ENCODE results near the gene SH3GLB2.

DNA sequence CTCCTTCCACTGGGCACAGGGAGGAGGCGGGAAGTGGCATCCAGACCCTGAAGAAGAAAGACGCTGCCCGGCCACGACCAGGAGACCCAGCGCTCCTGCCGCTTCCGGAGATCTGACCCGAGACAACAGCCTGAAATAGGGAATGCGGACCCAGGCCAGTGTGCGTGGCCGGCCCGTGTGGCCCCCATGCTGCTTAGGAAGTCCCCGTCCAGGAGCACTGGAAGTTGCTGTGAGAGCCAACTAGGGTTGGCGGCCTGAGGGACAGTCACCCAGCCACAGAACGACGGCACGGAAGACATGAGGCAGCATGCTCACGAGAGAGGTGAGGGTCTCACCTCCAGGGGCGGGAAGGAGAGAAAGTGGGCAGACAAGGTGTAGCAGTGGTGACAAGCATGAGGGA is 17.0 kb downstream of the SH3GLB2 start:
- TF ChIP-seq, protein P1, sequence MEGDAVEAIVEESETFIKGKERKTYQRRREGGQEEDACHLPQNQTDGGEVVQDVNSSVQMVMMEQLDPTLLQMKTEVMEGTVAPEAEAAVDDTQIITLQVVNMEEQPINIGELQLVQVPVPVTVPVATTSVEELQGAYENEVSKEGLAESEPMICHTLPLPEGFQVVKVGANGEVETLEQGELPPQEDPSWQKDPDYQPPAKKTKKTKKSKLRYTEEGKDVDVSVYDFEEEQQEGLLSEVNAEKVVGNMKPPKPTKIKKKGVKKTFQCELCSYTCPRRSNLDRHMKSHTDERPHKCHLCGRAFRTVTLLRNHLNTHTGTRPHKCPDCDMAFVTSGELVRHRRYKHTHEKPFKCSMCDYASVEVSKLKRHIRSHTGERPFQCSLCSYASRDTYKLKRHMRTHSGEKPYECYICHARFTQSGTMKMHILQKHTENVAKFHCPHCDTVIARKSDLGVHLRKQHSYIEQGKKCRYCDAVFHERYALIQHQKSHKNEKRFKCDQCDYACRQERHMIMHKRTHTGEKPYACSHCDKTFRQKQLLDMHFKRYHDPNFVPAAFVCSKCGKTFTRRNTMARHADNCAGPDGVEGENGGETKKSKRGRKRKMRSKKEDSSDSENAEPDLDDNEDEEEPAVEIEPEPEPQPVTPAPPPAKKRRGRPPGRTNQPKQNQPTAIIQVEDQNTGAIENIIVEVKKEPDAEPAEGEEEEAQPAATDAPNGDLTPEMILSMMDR (IDR thresholded peaks at IDR 0.05; ENCODE audit: insufficient read depth, low read length): no peak
- TF ChIP-seq POLR2AphosphoS5 (IDR thresholded peaks at IDR 0.05; ENCODE audit: low read depth) (no peak), GABPA (IDR thresholded peaks at IDR 0.05; ENCODE audit: low read depth) (no peak)
- TF ChIP-seq, protein P2, sequence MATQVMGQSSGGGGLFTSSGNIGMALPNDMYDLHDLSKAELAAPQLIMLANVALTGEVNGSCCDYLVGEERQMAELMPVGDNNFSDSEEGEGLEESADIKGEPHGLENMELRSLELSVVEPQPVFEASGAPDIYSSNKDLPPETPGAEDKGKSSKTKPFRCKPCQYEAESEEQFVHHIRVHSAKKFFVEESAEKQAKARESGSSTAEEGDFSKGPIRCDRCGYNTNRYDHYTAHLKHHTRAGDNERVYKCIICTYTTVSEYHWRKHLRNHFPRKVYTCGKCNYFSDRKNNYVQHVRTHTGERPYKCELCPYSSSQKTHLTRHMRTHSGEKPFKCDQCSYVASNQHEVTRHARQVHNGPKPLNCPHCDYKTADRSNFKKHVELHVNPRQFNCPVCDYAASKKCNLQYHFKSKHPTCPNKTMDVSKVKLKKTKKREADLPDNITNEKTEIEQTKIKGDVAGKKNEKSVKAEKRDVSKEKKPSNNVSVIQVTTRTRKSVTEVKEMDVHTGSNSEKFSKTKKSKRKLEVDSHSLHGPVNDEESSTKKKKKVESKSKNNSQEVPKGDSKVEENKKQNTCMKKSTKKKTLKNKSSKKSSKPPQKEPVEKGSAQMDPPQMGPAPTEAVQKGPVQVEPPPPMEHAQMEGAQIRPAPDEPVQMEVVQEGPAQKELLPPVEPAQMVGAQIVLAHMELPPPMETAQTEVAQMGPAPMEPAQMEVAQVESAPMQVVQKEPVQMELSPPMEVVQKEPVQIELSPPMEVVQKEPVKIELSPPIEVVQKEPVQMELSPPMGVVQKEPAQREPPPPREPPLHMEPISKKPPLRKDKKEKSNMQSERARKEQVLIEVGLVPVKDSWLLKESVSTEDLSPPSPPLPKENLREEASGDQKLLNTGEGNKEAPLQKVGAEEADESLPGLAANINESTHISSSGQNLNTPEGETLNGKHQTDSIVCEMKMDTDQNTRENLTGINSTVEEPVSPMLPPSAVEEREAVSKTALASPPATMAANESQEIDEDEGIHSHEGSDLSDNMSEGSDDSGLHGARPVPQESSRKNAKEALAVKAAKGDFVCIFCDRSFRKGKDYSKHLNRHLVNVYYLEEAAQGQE (IDR thresholded peaks at IDR 0.05; ENCODE audit: insufficient replicate concordance, low read depth): no peak

Data from HL-60 (cell line).